Glomerular endothelial cell (primary cell): ENCODE measurements around the gene TTC36. TPM values are rescaled to one million over a fixed set of nuclear protein-coding genes. Genes with fewer than 3 reads are reported as not detected.
"Not testable (repeated sequence)": the region's sequence is repeated elsewhere in the genome, so short reads cannot be mapped to it uniquely, and the experiment has no call there.

Source experiments
- DNase-seq: peaks from one replicate; pipeline ENCODE4 v3.0.0-alpha.2; 2011; ENCODE audit warnings: low read depth, low spot score; ENCODE audit errors: extremely low read depth
- total RNA-seq: library from RNA; depleted of rRNA; stranded (reverse); fragments of >200 nt; gene quantifications from 2 replicates; pipeline ENCODE4 v1.2.3, GENCODE V29; 2015

Gene TTC36
- total RNA-seq, 1 donor from 2014 or later = 2.6 TPM

- no peak for DNase-seq
Observed at GRCh38 chr11:118574636-118575035, 47.4 kb downstream of the TTC36 start.

GRCh38 chr11:118577995-118578394 is 50.7 kb downstream of the TTC36 start:
- not testable (repeated sequence) for DNase-seq

Other genes with a start within 250 kb of the TTC36 start
- not detected in 2 replicates for gene CD3E, start 222.7 kb upstream of the TTC36 start, total RNA-seq
- not detected in 2 replicates for gene CD3D, start 184.8 kb upstream of the TTC36 start, total RNA-seq
- not detected in 2 replicates for gene CD3G, start 183.1 kb upstream of the TTC36 start, total RNA-seq
- gene UBE4A, start 167.9 kb upstream of the TTC36 start, total RNA-seq = 37.0 and 40.3 TPM in 2 replicates
- 53.5 and 61.7 TPM in 2 replicates for gene ATP5MG, start 125.9 kb upstream of the TTC36 start, total RNA-seq
- 49.5 and 79.9 TPM in 2 replicates for gene KMT2A, start 91.0 kb upstream of the TTC36 start, total RNA-seq
- 23.3 and 30.7 TPM in 2 replicates for gene TMEM25, start 3.7 kb downstream of the TTC36 start, total RNA-seq
- gene IFT46, start 38.5 kb downstream of the TTC36 start, total RNA-seq = 23.0 and 30.6 TPM in 2 replicates
- 140 and 158 TPM in 2 replicates for gene ARCN1, start 44.9 kb downstream of the TTC36 start, total RNA-seq
- gene PHLDB1, start 80.1 kb downstream of the TTC36 start, total RNA-seq = 111 and 156 TPM in 2 replicates
- gene TREH, start 152.2 kb downstream of the TTC36 start, total RNA-seq = not detected in 2 replicates